Astrocyte of the spinal cord (primary cell): Measurements from ENCODE around the gene PRC1.
"Not testable (repeated sequence)": the region's sequence is repeated elsewhere in the genome, so short reads cannot be mapped to it uniquely, and the experiment has no call there.

Experiments used
- DNase-seq: peaks from one replicate; pipeline ENCODE4 v3.0.0; 2011; ENCODE audit warnings: low read depth, low spot score
- H3K4me3 ChIP-seq: 2 replicates; pipeline ENCODE4 v1.5.1; 2011; ENCODE audit warnings: low read depth, mild to moderate bottlenecking, low read length, moderate library complexity
- CTCF ChIP-seq: IDR thresholded peaks from 2 replicates; pipeline ENCODE4 v1.5.1; 2012; ENCODE audit warnings: low read depth, mild to moderate bottlenecking, low read length, inconsistent platforms
- in situ Hi-C: cut with HindIII; loops from 2 replicates; pipeline ENCODE4 v1.10.0; 2017; ENCODE audit warnings: low sequenced_read_pairs

Gene PRC1

GRCh38 chr15:91017716-91018115 lies 23.4 kb upstream of the PRC1 start:
- TF ChIP-seq CTCF = no peak
- no peak for DNase-seq
- in situ Hi-C loops = no loop called here
- H3K4me3 ChIP-seq = no peak overlapping the region

- H3K4me3 ChIP-seq, DNase-seq, in situ Hi-C loops: not testable (repeated sequence)
Observed at GRCh38 chr15:91013701-91014100, 19.4 kb upstream of the PRC1 start.

- no peak for TF ChIP-seq CTCF
- no peak overlapping the region for H3K4me3 ChIP-seq
- DNase-seq = no peak
- in situ Hi-C loops = no loop called here
Observed at GRCh38 chr15:91007266-91007665, 12.9 kb upstream of the PRC1 start.

- TF ChIP-seq CTCF = no peak
- DNase-seq = no peak
- no peak overlapping the region for H3K4me3 ChIP-seq
- in situ Hi-C loops = no loop called here
Observed at GRCh38 chr15:91001209-91001608, 6.9 kb upstream of the PRC1 start.

GRCh38 chr15:90998737-90999136 lies 4.4 kb upstream of the PRC1 start:
- no peak overlapping the region for H3K4me3 ChIP-seq
- no peak for DNase-seq
- TF ChIP-seq CTCF = no peak
- in situ Hi-C loops = no loop called here

- no peak for TF ChIP-seq CTCF
- H3K4me3 ChIP-seq = peak overlapping the region; percentile 98
- in situ Hi-C loops = no loop called here
- DNase-seq = no peak
Observed at GRCh38 chr15:90994059-90994416, 297 bp downstream of the PRC1 start.

GRCh38 chr15:90991587-90992285 lies 2.6 kb downstream of the PRC1 start:
- TF ChIP-seq CTCF = no peak
- no peak overlapping the region for H3K4me3 ChIP-seq
- in situ Hi-C loops = no loop called here

More at GRCh38 chr15:90991587-90992285, 2.6 kb downstream of the PRC1 start:
- no peak for DNase-seq
